Peyer's patch (tissue), 4 donors: Measurements from ENCODE around the gene RTP5. TPM values are rescaled to one million over a fixed set of nuclear protein-coding genes. Genes with fewer than 3 reads are reported as not detected.
A peak's percentile ranks its signal among the peaks of the same experiment; 100 is the strongest.

ENCODE experiments used
- DNase-seq, 3 donors: peaks; one replicate each; pipeline ENCODE4 v3.0.0-alpha.2; 2017 to 2019
- H3K27ac ChIP-seq, 4 donors: fragments of 200-600 bp; sonication (generic); one replicate each; pipeline ENCODE4 v1.5.1; 2016 to 2019
- H3K27me3 ChIP-seq, 2 donors: fragments of 200-600 bp; sonication (generic); one replicate each; pipeline ENCODE4 v1.5.1; 2019
- H3K36me3 ChIP-seq, 3 donors: fragments of 200-600 bp; sonication (generic); one replicate each; pipeline ENCODE4 v1.5.1; 2016 to 2019
- H3K4me1 ChIP-seq, 4 donors: fragments of 200-600 bp; sonication (generic); one replicate each; pipeline ENCODE4 v1.5.1; 2016 to 2019
- H3K4me3 ChIP-seq, 4 donors: fragments of 200-600 bp; sonication (generic); 1 replicate in 3 of 4; 2 replicates in 1 of 4; pipeline ENCODE4 v1.5.1; 2016 to 2019; ENCODE audit warnings: mild to moderate bottlenecking in 1 of 4
- H3K9me3 ChIP-seq, 4 donors: fragments of 200-600 bp; sonication (generic); one replicate each; pipeline ENCODE4 v1.5.1; 2016 to 2019; ENCODE audit warnings: mild to moderate bottlenecking in 1 of 4
- POLR2A ChIP-seq, 2 donors: fragments of 450-650 bp; IDR thresholded peaks; one replicate each; pipeline ENCODE4 v1.5.1; 2017; ENCODE audit warnings: antibody characterized with exemption in 2 of 2, mild to moderate bottlenecking in 2 of 2, moderate library complexity in 2 of 2
- total RNA-seq, 4 donors: library from RNA; depleted of rRNA; stranded (reverse); fragments of >200 nt; gene quantifications; one replicate each; pipeline ENCODE4 v1.1.0, GENCODE V29; 2016
- TF ChIP-seq, protein P1 (sequence below), 6 experiments: fragments of 450-650 bp in 4 of 6; fragments of 200-600 bp in 2 of 6; sonication (generic) in 1 of 6; IDR thresholded peaks; one replicate each; pipeline ENCODE4 v1.5.1; 2017 to 2019; ENCODE audit warnings: antibody characterized with exemption in 6 of 6, mild to moderate bottlenecking in 3 of 6, moderate library complexity in 1 of 6

Gene RTP5
- total RNA-seq, 4 donors from 2014 or later = 0.54 TPM; not detected in 3

DNA sequence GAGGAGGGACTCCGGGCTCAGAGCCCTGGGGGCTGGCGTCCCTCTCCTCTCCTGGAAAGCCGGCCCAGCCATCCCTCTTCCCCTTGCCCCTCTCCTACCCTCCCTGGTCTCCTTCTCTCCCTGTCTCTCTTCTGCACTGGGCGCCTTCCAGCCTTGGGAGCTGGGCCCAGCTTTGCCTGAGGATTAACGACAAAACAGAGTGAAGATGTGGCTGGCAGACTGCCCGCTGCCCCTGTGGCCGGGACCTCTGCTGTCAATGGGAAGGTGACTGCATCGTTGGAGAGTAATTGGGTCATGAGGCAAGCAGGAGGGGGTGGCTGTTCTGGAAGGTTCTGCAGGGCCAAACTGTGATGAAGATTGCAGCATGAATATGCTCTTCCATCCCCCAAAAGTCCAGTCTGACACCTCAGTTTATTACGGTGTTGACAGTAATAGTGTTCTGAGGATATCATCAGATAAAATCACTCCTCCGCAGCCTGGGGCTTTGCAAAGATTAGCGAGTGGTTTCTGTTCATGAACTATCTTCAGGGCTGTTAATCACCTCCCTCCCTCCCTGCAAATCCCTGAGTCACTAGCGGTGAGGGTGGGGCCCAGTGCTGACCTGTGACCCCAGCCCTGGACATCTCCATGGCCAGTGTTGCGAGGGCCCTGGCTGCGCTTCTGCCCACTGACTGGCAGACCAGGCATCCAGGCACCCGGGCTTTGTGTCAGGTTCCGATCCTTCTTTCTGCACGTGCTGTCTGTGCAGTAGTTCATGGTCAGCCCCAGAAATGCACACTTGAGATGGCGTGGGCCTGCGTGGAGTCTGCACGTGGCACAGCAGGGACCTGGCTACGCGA lies 23.0 kb downstream of the RTP5 start:
- H3K4me1 ChIP-seq = no peaks in the 10 kb centered on the region
- H3K36me3 ChIP-seq = no peaks in the 10 kb centered on the region
- no peaks in the 10 kb centered on the region for H3K9me3 ChIP-seq
- peak overlapping the region in 1 of 4 donors; percentile 19 for H3K27ac ChIP-seq
- no peak overlapping the region for H3K4me3 ChIP-seq
- no peaks in the 10 kb centered on the region for H3K27me3 ChIP-seq
- TF ChIP-seq POLR2A (IDR thresholded peaks at IDR 0.05) = no peak
- TF ChIP-seq, protein P1, sequence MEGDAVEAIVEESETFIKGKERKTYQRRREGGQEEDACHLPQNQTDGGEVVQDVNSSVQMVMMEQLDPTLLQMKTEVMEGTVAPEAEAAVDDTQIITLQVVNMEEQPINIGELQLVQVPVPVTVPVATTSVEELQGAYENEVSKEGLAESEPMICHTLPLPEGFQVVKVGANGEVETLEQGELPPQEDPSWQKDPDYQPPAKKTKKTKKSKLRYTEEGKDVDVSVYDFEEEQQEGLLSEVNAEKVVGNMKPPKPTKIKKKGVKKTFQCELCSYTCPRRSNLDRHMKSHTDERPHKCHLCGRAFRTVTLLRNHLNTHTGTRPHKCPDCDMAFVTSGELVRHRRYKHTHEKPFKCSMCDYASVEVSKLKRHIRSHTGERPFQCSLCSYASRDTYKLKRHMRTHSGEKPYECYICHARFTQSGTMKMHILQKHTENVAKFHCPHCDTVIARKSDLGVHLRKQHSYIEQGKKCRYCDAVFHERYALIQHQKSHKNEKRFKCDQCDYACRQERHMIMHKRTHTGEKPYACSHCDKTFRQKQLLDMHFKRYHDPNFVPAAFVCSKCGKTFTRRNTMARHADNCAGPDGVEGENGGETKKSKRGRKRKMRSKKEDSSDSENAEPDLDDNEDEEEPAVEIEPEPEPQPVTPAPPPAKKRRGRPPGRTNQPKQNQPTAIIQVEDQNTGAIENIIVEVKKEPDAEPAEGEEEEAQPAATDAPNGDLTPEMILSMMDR (IDR thresholded peaks at IDR 0.05) = no peak
- DNase-seq = peak in 2 of 3 donors; percentile 38 to 39

- H3K27me3 ChIP-seq = no peaks in the 10 kb centered on the region
- TF ChIP-seq, protein P1 (IDR thresholded peaks at IDR 0.05) = no peak
- TF ChIP-seq POLR2A (IDR thresholded peaks at IDR 0.05) = no peak
- peak in 2 of 3 donors; percentile 19 to 38 for DNase-seq
- H3K36me3 ChIP-seq = no peaks in the 10 kb centered on the region
- no peaks in the 10 kb centered on the region for H3K4me1 ChIP-seq
- H3K27ac ChIP-seq = no peak overlapping the region
- no peak overlapping the region for H3K4me3 ChIP-seq
- H3K9me3 ChIP-seq = no peaks in the 10 kb centered on the region
Measured at GRCh38 chr2:241893265-241893664, 23.7 kb downstream of the RTP5 start.

DNA sequence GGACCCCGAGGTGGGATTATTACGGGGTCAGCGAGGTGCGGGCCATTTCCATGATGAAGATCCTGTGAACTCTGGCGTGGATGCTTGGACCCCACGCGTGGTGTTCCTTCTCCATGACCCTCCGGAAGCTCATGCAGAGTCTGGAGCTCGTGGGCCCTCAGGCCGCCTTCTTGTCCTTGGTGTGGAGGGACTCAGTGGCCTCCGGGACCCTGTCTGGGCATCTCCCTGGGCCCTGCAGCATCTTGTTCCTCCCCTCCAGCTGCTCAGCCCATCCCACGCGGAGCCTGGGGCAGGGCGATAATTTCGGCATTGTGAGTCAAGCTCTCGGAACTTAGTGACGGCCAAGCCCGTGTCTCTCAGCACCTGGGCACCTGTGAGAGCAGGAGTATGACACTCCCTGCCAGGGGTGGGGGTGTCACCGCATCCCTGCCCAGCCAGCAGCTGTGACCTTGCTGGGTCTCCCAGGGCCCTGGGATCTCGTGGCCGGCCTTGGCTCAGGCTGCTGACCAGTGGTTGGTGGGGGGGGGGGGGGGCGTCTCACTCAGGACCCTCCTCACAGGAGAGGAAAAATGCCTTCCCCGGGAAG lies 24.6 kb downstream of the RTP5 start:
- TF ChIP-seq, protein P1 (IDR thresholded peaks at IDR 0.05) = no peak
- no peak for TF ChIP-seq POLR2A (IDR thresholded peaks at IDR 0.05)
- Histone ChIP-seq H3K27ac (no peak overlapping the region), H3K4me1 (no peaks in the 10 kb centered on the region), H3K4me3 (no peak overlapping the region), H3K9me3 (no peaks in the 10 kb centered on the region), H3K36me3 (no peaks in the 10 kb centered on the region), H3K27me3 (no peaks in the 10 kb centered on the region)
- peak in 2 of 3 donors; percentile 38 to 41 for DNase-seq

- Histone ChIP-seq H3K27ac (no peak overlapping the region), H3K36me3 (no peaks in the 10 kb centered on the region), H3K9me3 (no peaks in the 10 kb centered on the region), H3K4me3 (no peak overlapping the region), H3K4me1 (no peaks in the 10 kb centered on the region), H3K27me3 (no peaks in the 10 kb centered on the region)
- DNase-seq = peak in 2 of 3 donors; percentile 40 to 43
- TF ChIP-seq, protein P1 (IDR thresholded peaks at IDR 0.05) = no peak
- TF ChIP-seq POLR2A (IDR thresholded peaks at IDR 0.05) = no peak
Measured at GRCh38 chr2:241894681-241895426, 25.3 kb downstream of the RTP5 start.

DNA sequence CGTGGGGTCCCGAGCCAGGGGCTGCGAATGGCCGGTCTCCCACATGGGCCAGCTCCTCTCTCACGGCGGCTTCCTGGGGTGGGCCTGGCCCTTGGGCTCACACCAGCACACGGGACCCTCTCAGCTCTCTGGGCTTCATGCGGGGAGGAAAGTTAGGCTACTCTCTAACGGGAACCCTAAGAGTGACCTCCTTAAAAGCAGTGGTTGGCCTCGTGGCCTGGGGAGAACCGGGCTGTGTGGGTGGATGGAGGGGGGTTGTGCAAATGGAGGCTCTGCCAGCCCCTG lies 25.8 kb downstream of the RTP5 start:
- Histone ChIP-seq H3K27ac (no peak overlapping the region), H3K27me3 (no peaks in the 10 kb centered on the region), H3K9me3 (no peaks in the 10 kb centered on the region), H3K4me3 (no peak overlapping the region), H3K4me1 (no peaks in the 10 kb centered on the region), H3K36me3 (no peaks in the 10 kb centered on the region)
- DNase-seq = peak in 1 of 3 donors; percentile 34
- TF ChIP-seq, protein P1 (IDR thresholded peaks at IDR 0.05) = no peak
- TF ChIP-seq POLR2A (IDR thresholded peaks at IDR 0.05) = no peak
